ENCODE data around the gene NRL.

Gene NRL

GRCh38 chr14:24100197-24100981 is 14.4 kb downstream of the NRL start:
- H3K4me1 ChIP-seq (ENCODE audit: control insufficient read depth in 2 of 2, insufficient read depth in 2 of 2, low read length in 2 of 2) = peaks cover 4 to 5% of the 10 kb centered on the region in 2 donors
- no peaks in the 10 kb centered on the region for H3K27me3 ChIP-seq (ENCODE audit: control insufficient read depth in 2 of 2, insufficient read depth in 2 of 2, low read length in 2 of 2)
- no peaks in the 10 kb centered on the region for H3K9me3 ChIP-seq (ENCODE audit: control insufficient read depth in 2 of 2, low read length in 2 of 2)
- H3K9ac ChIP-seq (ENCODE audit: low read depth in 1 of 2, low read length in 2 of 2) = no peak overlapping the region
- H3K27ac ChIP-seq (ENCODE audit: low read depth in 2 of 2, low read length in 2 of 2) = no peak overlapping the region
- H3K4me3 ChIP-seq (ENCODE audit: low read length in 2 of 2) = no peak overlapping the region
- H3K36me3 ChIP-seq (ENCODE audit: control insufficient read depth in 2 of 2, insufficient read depth in 2 of 2, low read length in 2 of 2) = peaks cover 45 to 55% of the 10 kb centered on the region in 2 donors

DNA sequence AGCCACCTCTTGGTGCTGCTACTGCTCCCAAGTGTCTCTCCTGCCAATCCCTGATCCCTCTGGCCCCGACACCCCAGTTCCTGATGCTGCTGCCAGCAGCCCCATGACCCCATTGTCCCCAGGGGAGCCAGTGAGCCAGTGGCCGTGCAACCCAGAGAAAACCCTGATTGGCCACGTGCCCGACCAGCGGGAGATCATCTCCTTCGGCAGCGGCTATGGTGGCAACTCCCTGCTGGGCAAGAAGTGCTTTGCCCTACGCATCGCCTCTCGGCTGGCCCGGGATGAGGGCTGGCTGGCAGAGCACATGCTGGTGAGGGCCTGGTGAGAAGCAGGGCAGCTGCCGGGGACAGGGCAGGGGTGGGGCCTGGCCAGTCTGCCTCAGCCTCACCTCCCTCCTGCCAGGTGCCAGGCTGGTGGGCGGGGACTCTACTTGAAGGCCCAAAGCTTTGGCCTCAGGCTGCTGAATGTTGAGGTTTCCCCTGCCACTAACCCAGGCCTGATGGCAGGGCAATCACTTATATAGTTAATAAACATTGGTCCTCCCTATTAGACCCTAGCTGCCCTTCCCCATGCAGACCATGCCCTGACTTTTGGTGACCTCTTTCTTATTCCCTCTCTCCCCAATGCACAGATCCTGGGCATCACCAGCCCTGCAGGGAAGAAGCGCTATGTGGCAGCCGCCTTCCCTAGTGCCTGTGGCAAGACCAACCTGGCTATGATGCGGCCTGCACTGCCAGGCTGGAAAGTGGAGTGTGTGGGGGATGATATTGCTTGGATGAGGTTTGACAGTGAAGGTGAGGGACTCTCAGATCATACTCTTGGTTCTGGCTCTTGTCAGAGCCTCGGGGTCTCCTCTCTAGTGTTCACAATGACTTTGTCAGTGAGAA is 15.6 kb downstream of the NRL start:
- Histone ChIP-seq H3K27me3 (ENCODE audit: control insufficient read depth in 2 of 2, insufficient read depth in 2 of 2, low read length in 2 of 2) (no peaks in the 10 kb centered on the region), H3K9ac (ENCODE audit: low read depth in 1 of 2, low read length in 2 of 2) (no peak overlapping the region), H3K27ac (ENCODE audit: low read depth in 2 of 2, low read length in 2 of 2) (no peak overlapping the region), H3K36me3 (ENCODE audit: control insufficient read depth in 2 of 2, insufficient read depth in 2 of 2, low read length in 2 of 2) (peaks cover 45 to 55% of the 10 kb centered on the region in 2 donors), H3K4me3 (ENCODE audit: low read length in 2 of 2) (no peak overlapping the region), H3K9me3 (ENCODE audit: control insufficient read depth in 2 of 2, low read length in 2 of 2) (no peaks in the 10 kb centered on the region), H3K4me1 (ENCODE audit: control insufficient read depth in 2 of 2, insufficient read depth in 2 of 2, low read length in 2 of 2) (peaks cover 9 to 10% of the 10 kb centered on the region in 2 donors)

GRCh38 chr14:24098229-24098926 is 16.4 kb downstream of the NRL start:
- Histone ChIP-seq H3K27ac (ENCODE audit: low read depth in 2 of 2, low read length in 2 of 2) (no peak overlapping the region), H3K4me1 (ENCODE audit: control insufficient read depth in 2 of 2, insufficient read depth in 2 of 2, low read length in 2 of 2) (peaks cover 12 to 15% of the 10 kb centered on the region in 2 donors), H3K36me3 (ENCODE audit: control insufficient read depth in 2 of 2, insufficient read depth in 2 of 2, low read length in 2 of 2) (peaks cover 40 to 49% of the 10 kb centered on the region in 2 donors), H3K9ac (ENCODE audit: low read depth in 1 of 2, low read length in 2 of 2) (no peak overlapping the region), H3K9me3 (ENCODE audit: control insufficient read depth in 2 of 2, low read length in 2 of 2) (no peaks in the 10 kb centered on the region), H3K4me3 (ENCODE audit: low read length in 2 of 2) (no peak overlapping the region), H3K27me3 (ENCODE audit: control insufficient read depth in 2 of 2, insufficient read depth in 2 of 2, low read length in 2 of 2) (no peaks in the 10 kb centered on the region)

DNA sequence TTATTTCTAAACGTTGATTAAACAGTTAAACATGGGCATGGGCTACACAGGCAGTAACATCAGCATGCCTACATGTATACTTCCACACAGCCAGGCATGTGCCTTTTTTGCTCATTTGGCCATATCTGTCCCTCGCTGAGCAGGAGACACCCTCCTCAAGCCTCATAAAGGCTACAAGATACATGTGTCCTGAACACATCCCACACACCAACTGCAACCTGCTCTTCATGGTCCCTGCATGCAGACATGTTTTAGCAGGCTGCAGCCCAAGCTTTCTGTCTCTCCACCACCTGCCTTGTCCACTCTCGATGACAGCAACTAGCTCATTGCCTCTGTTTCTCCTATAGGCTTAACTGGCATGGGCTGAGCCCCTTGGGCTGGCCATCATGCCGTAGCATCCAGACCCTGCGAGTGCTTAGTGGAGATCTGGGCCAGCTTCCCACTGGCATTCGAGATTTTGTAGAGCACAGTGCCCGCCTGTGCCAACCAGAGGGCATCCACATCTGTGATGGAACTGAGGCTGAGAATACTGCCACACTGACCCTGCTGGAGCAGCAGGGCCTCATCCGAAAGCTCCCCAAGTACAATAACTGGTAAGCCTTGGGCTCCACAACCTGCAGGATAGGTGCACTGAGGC is 18.1 kb downstream of the NRL start:
- Histone ChIP-seq H3K27ac (ENCODE audit: low read depth in 2 of 2, low read length in 2 of 2) (no peak overlapping the region), H3K9me3 (ENCODE audit: control insufficient read depth in 2 of 2, low read length in 2 of 2) (no peaks in the 10 kb centered on the region), H3K27me3 (ENCODE audit: control insufficient read depth in 2 of 2, insufficient read depth in 2 of 2, low read length in 2 of 2) (no peaks in the 10 kb centered on the region), H3K36me3 (ENCODE audit: control insufficient read depth in 2 of 2, insufficient read depth in 2 of 2, low read length in 2 of 2) (peaks cover 32 to 38% of the 10 kb centered on the region in 2 donors), H3K4me3 (ENCODE audit: low read length in 2 of 2) (no peak overlapping the region), H3K9ac (ENCODE audit: low read depth in 1 of 2, low read length in 2 of 2) (no peak overlapping the region), H3K4me1 (ENCODE audit: control insufficient read depth in 2 of 2, insufficient read depth in 2 of 2, low read length in 2 of 2) (peaks cover 13 to 28% of the 10 kb centered on the region in 2 donors)

DNA sequence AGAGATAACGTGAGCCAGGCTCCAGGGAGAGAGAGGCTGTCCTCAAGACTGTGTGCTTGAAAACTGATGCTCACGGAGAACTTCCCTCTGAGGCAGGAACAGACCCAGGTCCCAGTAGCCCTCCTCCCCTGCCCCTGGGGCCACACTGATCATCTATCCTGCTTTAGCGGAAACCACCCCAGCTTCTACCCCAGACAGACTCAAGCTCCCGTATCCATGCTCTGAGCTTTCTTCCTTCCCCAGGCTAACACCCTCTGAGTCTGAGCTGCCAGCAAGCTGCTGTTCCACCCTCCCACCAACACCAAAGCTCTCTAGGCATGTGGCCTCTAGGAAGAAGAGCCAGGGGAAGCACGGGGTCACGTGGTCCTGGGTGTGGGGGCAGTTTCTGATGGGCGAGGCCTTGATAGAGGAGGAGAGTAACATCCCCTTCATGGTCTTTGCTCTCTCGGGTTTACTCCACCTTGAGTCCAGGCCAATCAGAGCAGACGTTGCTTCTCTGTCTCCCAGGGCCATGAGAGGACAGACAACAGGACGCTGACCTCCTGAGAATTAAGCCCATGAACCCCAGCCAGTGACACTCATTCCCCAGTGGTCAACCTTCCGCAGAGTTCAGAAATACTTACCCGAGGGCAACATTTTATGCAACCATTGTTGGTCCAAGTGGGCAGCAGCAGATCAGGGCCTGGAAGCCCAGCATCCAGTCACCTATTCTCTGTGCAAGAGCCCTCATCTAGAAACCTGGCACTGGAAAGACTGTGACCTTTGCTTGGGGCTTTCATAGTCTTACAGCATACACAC is 19.3 kb downstream of the NRL start:
- Histone ChIP-seq H3K36me3 (ENCODE audit: control insufficient read depth in 2 of 2, insufficient read depth in 2 of 2, low read length in 2 of 2) (peaks cover 21 to 28% of the 10 kb centered on the region in 2 donors), H3K9me3 (ENCODE audit: control insufficient read depth in 2 of 2, low read length in 2 of 2) (no peaks in the 10 kb centered on the region), H3K27me3 (ENCODE audit: control insufficient read depth in 2 of 2, insufficient read depth in 2 of 2, low read length in 2 of 2) (no peaks in the 10 kb centered on the region), H3K4me3 (ENCODE audit: low read length in 2 of 2) (peak overlapping the region; percentile 85 to 92), H3K9ac (ENCODE audit: low read depth in 1 of 2, low read length in 2 of 2) (peak overlapping the region; percentile 93 to 98), H3K4me1 (ENCODE audit: control insufficient read depth in 2 of 2, insufficient read depth in 2 of 2, low read length in 2 of 2) (peaks cover 13 to 29% of the 10 kb centered on the region in 2 donors), H3K27ac (ENCODE audit: low read depth in 2 of 2, low read length in 2 of 2) (peak overlapping the region; percentile 99)

- no peaks in the 10 kb centered on the region for H3K9me3 ChIP-seq (ENCODE audit: control insufficient read depth in 2 of 2, low read length in 2 of 2)
- H3K36me3 ChIP-seq (ENCODE audit: control insufficient read depth in 2 of 2, insufficient read depth in 2 of 2, low read length in 2 of 2) = peaks cover 19 to 22% of the 10 kb centered on the region in 2 donors
- peaks cover 13 to 29% of the 10 kb centered on the region in 2 donors for H3K4me1 ChIP-seq (ENCODE audit: control insufficient read depth in 2 of 2, insufficient read depth in 2 of 2, low read length in 2 of 2)
- H3K9ac ChIP-seq (ENCODE audit: low read depth in 1 of 2, low read length in 2 of 2) = peak overlapping the region; percentile 93 to 98
- peak overlapping the region; percentile 85 to 92 for H3K4me3 ChIP-seq (ENCODE audit: low read length in 2 of 2)
- no peaks in the 10 kb centered on the region for H3K27me3 ChIP-seq (ENCODE audit: control insufficient read depth in 2 of 2, insufficient read depth in 2 of 2, low read length in 2 of 2)
- H3K27ac ChIP-seq (ENCODE audit: low read depth in 2 of 2, low read length in 2 of 2) = peak overlapping the region; percentile 99
Measured at GRCh38 chr14:24094841-24095270, 19.9 kb downstream of the NRL start.

DNA sequence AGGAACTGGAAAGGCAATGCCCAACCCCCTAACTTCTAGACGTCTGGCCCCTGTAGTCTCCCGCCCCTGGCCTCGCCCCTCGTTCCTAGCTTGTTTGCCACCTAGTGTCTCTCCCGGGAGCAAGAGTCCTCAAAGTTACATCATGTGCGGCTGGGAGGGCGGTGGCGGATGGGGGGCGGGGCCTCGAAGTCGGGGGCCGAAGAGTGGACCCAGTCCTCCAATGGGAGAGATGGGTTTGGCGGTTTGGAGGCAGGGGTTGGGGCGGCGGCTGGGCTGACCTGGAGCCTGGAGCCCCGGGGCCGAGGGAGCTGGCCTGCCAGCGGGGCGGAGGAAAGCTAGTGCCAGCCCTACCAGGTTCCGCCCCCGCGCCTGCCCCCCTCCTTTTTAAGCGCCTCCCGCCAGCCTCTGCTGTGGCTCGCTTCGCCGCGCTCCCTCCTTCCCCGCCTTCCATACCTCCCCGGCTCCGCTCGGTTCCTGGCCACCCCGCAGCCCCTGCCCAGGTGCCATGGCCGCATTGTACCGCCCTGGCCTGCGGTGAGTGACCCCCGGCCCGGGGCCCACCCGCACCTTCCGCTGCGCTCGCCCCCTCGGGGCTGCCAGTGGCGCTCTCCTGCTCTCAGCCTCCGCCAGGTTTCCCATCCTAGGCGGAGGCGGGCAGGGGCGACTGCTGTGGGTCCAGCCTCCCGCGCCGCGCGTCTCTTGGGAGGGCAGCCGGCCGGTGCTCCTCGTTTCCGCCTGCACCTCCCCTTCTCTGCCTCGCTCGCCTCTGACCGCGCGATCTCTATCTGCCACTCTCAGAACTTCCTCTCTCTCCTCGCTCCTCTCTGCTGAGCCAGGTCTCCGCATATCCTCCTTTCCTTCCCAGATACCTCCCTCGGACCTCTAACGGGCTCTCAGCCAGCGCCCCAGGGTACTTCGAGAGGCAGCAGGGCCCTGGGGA is 20.6 kb downstream of the NRL start, which contains the start of gene PCK2:
PCK2 (plus strand) TSS at position 411 of the 940 bp plus-strand sequence; CDS start at position 506, 95 bp downstream.
- peak within 1 kb of the TSS; percentile 93 to 98 for H3K9ac ChIP-seq (ENCODE audit: low read depth in 1 of 2, low read length in 2 of 2)
- H3K4me1 ChIP-seq (ENCODE audit: control insufficient read depth in 2 of 2, insufficient read depth in 2 of 2, low read length in 2 of 2) = peaks cover 13 to 29% of the 10 kb centered on the region in 2 donors
- no peaks in the 10 kb centered on the region for H3K27me3 ChIP-seq (ENCODE audit: control insufficient read depth in 2 of 2, insufficient read depth in 2 of 2, low read length in 2 of 2)
- peak within 1 kb of the TSS; percentile 99 for H3K27ac ChIP-seq (ENCODE audit: low read depth in 2 of 2, low read length in 2 of 2)
- peak within 1 kb of the TSS; percentile 85 to 92 for H3K4me3 ChIP-seq (ENCODE audit: low read length in 2 of 2)
- peaks cover 13 to 15% of the 10 kb centered on the region in 2 donors for H3K36me3 ChIP-seq (ENCODE audit: control insufficient read depth in 2 of 2, insufficient read depth in 2 of 2, low read length in 2 of 2)
- no peaks in the 10 kb centered on the region for H3K9me3 ChIP-seq (ENCODE audit: control insufficient read depth in 2 of 2, low read length in 2 of 2)

DNA sequence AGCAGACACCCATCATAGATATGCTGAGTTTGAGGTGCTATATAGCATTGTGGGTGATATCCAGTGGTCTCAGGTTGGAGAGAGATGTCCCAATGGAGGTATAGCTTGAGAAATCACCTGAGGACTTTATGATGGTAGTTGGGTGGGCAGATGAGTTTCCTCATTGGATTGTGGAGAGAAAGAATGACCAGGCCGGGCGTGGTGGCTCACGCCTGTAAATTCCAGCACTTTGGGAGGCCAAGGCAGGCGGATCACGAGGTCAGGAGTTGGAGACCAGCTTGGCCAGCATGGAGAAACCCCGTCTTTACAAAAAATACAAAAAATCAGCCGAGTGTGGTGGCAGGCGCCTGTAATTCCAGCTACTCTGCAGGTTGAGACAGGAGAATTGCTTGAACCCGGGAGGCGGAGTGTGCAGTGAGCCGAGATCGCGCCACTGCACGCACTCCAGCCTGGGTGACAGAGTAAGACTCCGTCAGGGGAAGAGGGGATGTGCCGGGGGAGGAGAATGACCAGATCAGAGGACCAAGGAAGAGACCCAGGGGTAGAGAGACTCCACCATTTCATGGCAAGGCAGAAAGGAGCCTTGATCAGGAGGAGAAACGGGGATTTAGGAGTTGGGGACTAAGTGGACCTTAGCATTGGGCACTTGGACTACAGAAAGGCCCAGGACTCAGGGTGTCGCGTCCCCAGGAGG is 21.4 kb downstream of the NRL start:
- Histone ChIP-seq H3K9me3 (ENCODE audit: control insufficient read depth in 2 of 2, low read length in 2 of 2) (no peaks in the 10 kb centered on the region), H3K27ac (ENCODE audit: low read depth in 2 of 2, low read length in 2 of 2) (peak overlapping the region; percentile 99), H3K36me3 (ENCODE audit: control insufficient read depth in 2 of 2, insufficient read depth in 2 of 2, low read length in 2 of 2) (peaks cover 5 to 9% of the 10 kb centered on the region in 2 donors), H3K27me3 (ENCODE audit: control insufficient read depth in 2 of 2, insufficient read depth in 2 of 2, low read length in 2 of 2) (no peaks in the 10 kb centered on the region), H3K4me1 (ENCODE audit: control insufficient read depth in 2 of 2, insufficient read depth in 2 of 2, low read length in 2 of 2) (peaks cover 13 to 29% of the 10 kb centered on the region in 2 donors), H3K9ac (ENCODE audit: low read depth in 1 of 2, low read length in 2 of 2) (peak overlapping the region; percentile 47 to 93), H3K4me3 (ENCODE audit: low read length in 2 of 2) (peak overlapping the region; percentile 57 to 85)
